ENCODE results near the gene NAALAD2. TPM values are rescaled to one million over a fixed set of nuclear protein-coding genes. Genes with fewer than 3 reads are reported as not detected.

Gene NAALAD2
- total and polyA plus RNA-seq, 2 of the 8 experiments (the other 6 are each of a cell fraction or from before 2014, with no cell fraction given) = 2.6 to 3.9 TPM

DNA sequence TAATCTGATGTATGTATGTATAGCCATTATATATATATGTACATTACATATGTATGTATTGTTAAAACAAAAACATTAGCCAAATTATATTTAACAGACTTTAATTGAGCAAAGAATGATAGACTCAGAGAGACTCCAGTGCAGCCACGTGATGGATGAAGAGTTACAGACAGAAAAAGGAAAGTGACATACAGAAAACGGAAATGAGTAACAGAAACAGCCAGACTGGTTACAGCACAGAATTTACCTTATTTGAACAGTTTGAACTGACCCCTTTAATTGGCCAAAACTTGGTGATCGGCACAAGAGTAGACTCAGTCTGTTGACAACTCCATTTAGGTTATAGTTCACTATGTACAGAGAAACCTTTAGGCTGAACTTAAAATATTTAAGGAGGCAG is 53.4 kb downstream of the NAALAD2 start:
- POLR2A ChIA-PET (ENCODE audit: partially characterized antibody) = no interaction called here
- no peaks in the 10 kb centered on the region for H4K20me1 ChIP-seq (replicated peaks in 1 of 2; ENCODE audit: control insufficient read depth in 1 of 2, insufficient read depth in 2 of 2, low read length in 2 of 2)
- H3K56ac ChIP-seq (replicated peaks; ENCODE audit: insufficient read length, low read depth, low read length) = no peak overlapping the region
- H3K18ac ChIP-seq (ENCODE audit: extremely low read depth, low read length) = no peak overlapping the region
- H3K23me2 ChIP-seq (ENCODE audit: low read depth, low read length) = no peaks in the 10 kb centered on the region
- H2BK120ac ChIP-seq (replicated peaks; ENCODE audit: low read depth, low read length) = no peak overlapping the region
- H2AFZ ChIP-seq (ENCODE audit: low read length) = no peak overlapping the region
- H3K27ac ChIP-seq (ENCODE audit: low read depth, low read length) = no peak overlapping the region
- no peak overlapping the region for H3K14ac ChIP-seq (ENCODE audit: insufficient read length)
- FAIRE-seq (no peak), DNase-seq (ENCODE audit: low read depth in 1 of 2, low spot score in 2 of 2) (no peak)
- H4K8ac ChIP-seq (ENCODE audit: extremely low read depth, insufficient read depth, low read length) = no peak overlapping the region
- H2BK15ac ChIP-seq (ENCODE audit: low read length) = no peak overlapping the region
- H4K91ac ChIP-seq (replicated peaks; ENCODE audit: insufficient read length, low read length) = no peak overlapping the region
- H3K4me3 ChIP-seq (ENCODE audit: extremely low read depth in 1 of 4, insufficient read depth in 2 of 4, low read depth in 3 of 4, low read length in 4 of 4) = no peak overlapping the region
- H3K79me1 ChIP-seq (ENCODE audit: low read depth, low read length) = no peaks in the 10 kb centered on the region
- no peak overlapping the region for H3K9ac ChIP-seq (replicated peaks in 1 of 4; ENCODE audit: extremely low read depth in 1 of 4, low read depth in 3 of 4, low read length in 3 of 4)
- no peak for TF ChIP-seq MAFK (IDR thresholded peaks at IDR 0.05; ENCODE audit: low read depth, low read length)
- CTCF ChIA-PET (ENCODE audit: partially characterized antibody) = interaction anchor here (3.5 kb wide), 1 partner anchor 17 kb away, joined by 13 read pairs; no protein-coding TSS in a partner anchor
- H3K27me3 ChIP-seq (replicated peaks in 1 of 4; ENCODE audit: control insufficient read depth in 3 of 4, extremely low read depth in 1 of 4, insufficient read depth in 3 of 4, low read length in 3 of 4) = peaks cover 0 to 1% (median 0%) of the 10 kb centered on the region in 4 experiments; a peak in 1 of 7 replicates
- H3K9me3 ChIP-seq (ENCODE audit: insufficient read depth in 2 of 2, low read depth in 1 of 2, low read length in 1 of 2) = no peaks in the 10 kb centered on the region
- H2BK20ac ChIP-seq (ENCODE audit: low read length) = no peak overlapping the region
- no peak overlapping the region for H3K4ac ChIP-seq (replicated peaks; ENCODE audit: insufficient read length, low read depth, low read length)
- no peak overlapping the region for H3K23ac ChIP-seq (ENCODE audit: insufficient read length)
- H3K4me2 ChIP-seq (ENCODE audit: insufficient read depth in 1 of 2, low read depth in 2 of 2, low read length in 2 of 2) = no peak overlapping the region
- no peak overlapping the region for H4K5ac ChIP-seq (ENCODE audit: insufficient read length, low read depth, low read length)
- H3K4me1 ChIP-seq (replicated peaks in 1 of 4; ENCODE audit: control insufficient read depth in 3 of 4, insufficient read depth in 4 of 4, low read length in 3 of 4) = no peaks in the 10 kb centered on the region
- peaks cover 0 to 2% (median 0%) of the 10 kb centered on the region in 4 experiments; a peak in 1 of 8 replicates for H3K36me3 ChIP-seq (ENCODE audit: control insufficient read depth in 2 of 4, insufficient read depth in 4 of 4, low read length in 3 of 4)
- no peak overlapping the region for H2BK5ac ChIP-seq (ENCODE audit: low read depth, low read length)
- H2BK12ac ChIP-seq (ENCODE audit: low read depth, low read length) = no peak overlapping the region
- H2AK5ac ChIP-seq (ENCODE audit: low read depth, low read length) = no peak overlapping the region
- H3K79me2 ChIP-seq (ENCODE audit: control insufficient read depth in 1 of 2, insufficient read depth in 2 of 2, low read length in 2 of 2) = no peaks in the 10 kb centered on the region
- WGBS, 2 experiments (ENCODE audit: extremely low coverage in 1 of 2, insufficient coverage in 1 of 2, insufficient read length in 1 of 2, insufficient replicate concordance in 2 of 2, low coverage in 1 of 2, low lambda C conversion rate in 2 of 2, missing lambda C conversion rate in 1 of 2) = 92% methylated on average over 3 of the region's 3 CpGs; no CpG with 5 or more reads in 1 of the 2 experiments
